ENCODE data around the gene OTOS. TPM values are rescaled to one million over a fixed set of nuclear protein-coding genes. Genes with fewer than 3 reads are reported as not detected.

Gene OTOS
- total and polyA plus RNA-seq, 9 of the 15 experiments (the other 6 are each of a cell fraction or from before 2014, with no cell fraction given): not detected

GRCh38 chr2:240112914-240113690 is 27.4 kb downstream of the OTOS start:
- Histone ChIP-seq H3K9me3 (replicated peaks; ENCODE audit: control insufficient read depth, insufficient read depth, low read depth, low read length) (no peaks in the 10 kb centered on the region), H3K36me3 (ENCODE audit: control insufficient read depth, insufficient read depth, low read length) (no peaks in the 10 kb centered on the region), H3K27me3 (ENCODE audit: control insufficient read depth in 2 of 2, insufficient read depth in 2 of 2, low read length in 2 of 2) (peaks cover 0 to 29% of the 10 kb centered on the region in 2 experiments; a peak in 3 of 5 replicates), H3K79me2 (ENCODE audit: control insufficient read depth, insufficient read depth, low read length) (no peaks in the 10 kb centered on the region), H3K9ac (ENCODE audit: insufficient read depth in 1 of 2, low read depth in 2 of 2, low read length in 2 of 2) (no peak overlapping the region), H2AFZ (ENCODE audit: low read depth, low read length) (no peak overlapping the region), H3K4me2 (ENCODE audit: insufficient read depth, low read length) (no peak overlapping the region), H3K27ac (ENCODE audit: extremely low read depth, low read depth, low read length) (no peak overlapping the region), H4K20me1 (replicated peaks; ENCODE audit: control insufficient read depth, insufficient read depth, low read length) (no peaks in the 10 kb centered on the region), H3K4me3 (no peak overlapping the region), H3K9me1 (ENCODE audit: control insufficient read depth, insufficient read depth, low read length) (no peaks in the 10 kb centered on the region), H3K4me1 (replicated peaks in 1 of 2; ENCODE audit: control insufficient read depth in 2 of 2, insufficient read depth in 2 of 2, low read length in 2 of 2) (no peaks in the 10 kb centered on the region)
- WGBS (ENCODE audit: insufficient coverage, low coverage, missing lambda C conversion rate): 0% methylated on average over 5 of the region's 5 CpGs
- BruUV-seq (replicated peaks): no TSS peak
- ChIA-PET POLR2A (interaction anchor here (0.6 kb wide), 2 partner anchors 43 to 156 kb away, joined by 3 read pairs; no protein-coding TSS in a partner anchor), CTCF (ENCODE audit: low intra/inter-chr PET ratio) (no interaction called here)
- intact Hi-C loops (cut with micrococcal nuclease) (no loop called here), in situ Hi-C loops (cut with MboI) (no loop called here)
- ATAC-seq (no peak), FAIRE-seq (no peak), DNase-seq (ENCODE audit: extremely low read depth in 1 of 4, low spot score in 3 of 4) (no peak)
- TF ChIP-seq POU5F1 (IDR thresholded peaks at IDR 0.05; ENCODE audit: borderline replicate concordance, low read depth, low read length, partially characterized antibody): no peak
- TF ChIP-seq RBM15 (IDR thresholded peaks at IDR 0.05; ENCODE audit: insufficient read depth, low read length): no peak
- peak; percentile 86 for TF ChIP-seq ZNF79 (CRISPR knock-in tag; IDR thresholded peaks at IDR 0.05; ENCODE audit: low read depth)
- no peak for TF ChIP-seq TBL1XR1 (IDR thresholded peaks at IDR 0.05; ENCODE audit: low read length in 2 of 2)

GRCh38 chr2:240111253-240111652 is 29.2 kb downstream of the OTOS start:
- no peaks in the 10 kb centered on the region for H3K9me3 ChIP-seq (replicated peaks; ENCODE audit: control insufficient read depth, insufficient read depth, low read depth, low read length)
- WGBS (ENCODE audit: insufficient coverage, low coverage, missing lambda C conversion rate): 1% methylated on average over 8 of the region's 10 CpGs
- no peaks in the 10 kb centered on the region for H4K20me1 ChIP-seq (replicated peaks; ENCODE audit: control insufficient read depth, insufficient read depth, low read length)
- H3K9me1 ChIP-seq (ENCODE audit: control insufficient read depth, insufficient read depth, low read length): no peaks in the 10 kb centered on the region
- BruUV-seq (replicated peaks): no TSS peak
- no peak overlapping the region for H3K4me2 ChIP-seq (ENCODE audit: insufficient read depth, low read length)
- ATAC-seq: no peak
- H3K9ac ChIP-seq (ENCODE audit: insufficient read depth in 1 of 2, low read depth in 2 of 2, low read length in 2 of 2): no peak overlapping the region
- POLR2A ChIA-PET: no interaction called here
- no peaks in the 10 kb centered on the region for H3K36me3 ChIP-seq (ENCODE audit: control insufficient read depth, insufficient read depth, low read length)
- CTCF ChIA-PET (ENCODE audit: low intra/inter-chr PET ratio): no interaction called here
- in situ Hi-C loops (cut with MboI): no loop called here
- H2AFZ ChIP-seq (ENCODE audit: low read depth, low read length): no peak overlapping the region
- H3K79me2 ChIP-seq (ENCODE audit: control insufficient read depth, insufficient read depth, low read length): no peaks in the 10 kb centered on the region
- H3K4me1 ChIP-seq (replicated peaks in 1 of 2; ENCODE audit: control insufficient read depth in 2 of 2, insufficient read depth in 2 of 2, low read length in 2 of 2): no peaks in the 10 kb centered on the region
- no peak overlapping the region for H3K4me3 ChIP-seq
- peaks cover 2 to 47% of the 10 kb centered on the region in 2 experiments; a peak in 3 of 5 replicates for H3K27me3 ChIP-seq (ENCODE audit: control insufficient read depth in 2 of 2, insufficient read depth in 2 of 2, low read length in 2 of 2)
- no peak overlapping the region for H3K27ac ChIP-seq (ENCODE audit: extremely low read depth, low read depth, low read length)
- TF ChIP-seq STAT5B (CRISPR knock-in tag; IDR thresholded peaks at IDR 0.05): no peak
- peak; percentile 45; the same call in 1 of the 2 replicates for TF ChIP-seq NFIC (IDR thresholded peaks at IDR 0.05)
- intact Hi-C loops (cut with micrococcal nuclease): no loop called here
- FAIRE-seq: no peak
- DNase-seq (ENCODE audit: extremely low read depth in 1 of 4, low spot score in 3 of 4): no peak
